GM18861 (cell line): ENCODE data around the gene ARPC5.
"Not testable (repeated sequence)": the region's sequence is repeated elsewhere in the genome, so short reads cannot be mapped to it uniquely, and the experiment has no call there.

ENCODE experiments used
- ATAC-seq: cut with Tn5 transposase; IDR thresholded peaks from one replicate; pipeline ENCODE4 v1.9.1; 2021; ENCODE audit not compliant: unreplicated experiment

The ARPC5 gene

DNA sequence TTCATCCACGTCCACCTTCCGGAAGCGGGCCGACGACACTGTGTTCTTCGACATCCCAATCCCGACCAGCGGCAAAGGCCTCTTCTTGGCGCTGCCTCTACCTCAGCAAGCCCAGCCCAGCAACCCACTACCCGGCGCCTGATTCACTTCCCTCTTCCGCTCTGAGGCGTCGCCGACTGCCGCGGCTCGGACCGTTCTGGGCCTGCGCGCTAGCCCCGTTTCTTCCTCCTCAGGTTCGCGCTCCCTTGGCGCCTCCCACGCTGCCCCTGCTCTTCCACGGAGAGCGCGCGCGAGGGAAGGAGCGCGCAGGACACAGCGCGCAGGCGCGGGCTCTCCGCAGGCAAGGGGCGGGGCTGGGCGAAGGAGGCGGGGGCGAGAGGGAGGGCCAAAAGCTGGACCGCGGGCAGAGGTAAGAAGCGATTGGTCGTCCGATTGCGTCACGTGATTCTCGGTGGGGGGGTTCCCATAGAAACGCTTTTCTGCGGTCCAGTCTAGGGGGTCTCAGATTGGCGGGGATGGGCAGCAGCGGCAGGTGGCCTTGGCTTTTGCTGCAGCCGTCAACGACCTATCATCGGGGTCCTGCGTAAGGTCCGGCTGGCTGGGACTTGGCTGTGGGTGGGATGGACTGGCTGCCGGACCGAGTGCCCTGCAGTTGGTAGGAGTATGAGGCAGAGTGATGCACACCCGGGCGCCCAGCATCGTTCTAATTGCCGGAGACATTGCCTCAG is at the start of gene ARPC5:
ARPC5 (minus strand) TSS at position 178 of the 728 bp plus-strand sequence; CDS start at position 54, 124 bp downstream.
- peak; percentile 65 for ATAC-seq

- peak; percentile 42 for ATAC-seq
Measured at GRCh38 chr1:183685112-183685713, 49.6 kb upstream of the ARPC5 start.

DNA sequence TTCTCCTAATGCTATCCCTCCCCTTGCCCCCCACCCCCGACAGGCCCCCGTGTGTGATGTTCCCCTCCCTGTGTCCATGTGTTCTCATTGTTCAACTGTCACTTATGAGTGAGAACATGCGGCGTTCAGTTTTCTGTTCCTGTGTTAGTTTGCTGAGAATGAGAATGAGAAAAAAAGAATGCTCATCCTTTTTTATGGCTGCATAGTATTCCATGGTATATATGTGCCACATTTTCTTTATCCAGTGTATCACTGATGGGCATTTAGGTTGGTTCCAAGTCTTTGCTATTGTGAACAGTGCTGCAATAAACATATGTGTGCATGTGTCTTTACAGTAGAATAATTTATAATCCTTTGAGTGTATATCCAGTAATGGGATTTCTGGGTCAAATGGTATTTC is 43.8 kb upstream of the ARPC5 start:
- not testable (repeated sequence) for ATAC-seq

GRCh38 chr1:183678819-183679218 is 43.2 kb upstream of the ARPC5 start:
- ATAC-seq = no peak

GRCh38 chr1:183676586-183677189 is 41.1 kb upstream of the ARPC5 start:
- no peak for ATAC-seq

DNA sequence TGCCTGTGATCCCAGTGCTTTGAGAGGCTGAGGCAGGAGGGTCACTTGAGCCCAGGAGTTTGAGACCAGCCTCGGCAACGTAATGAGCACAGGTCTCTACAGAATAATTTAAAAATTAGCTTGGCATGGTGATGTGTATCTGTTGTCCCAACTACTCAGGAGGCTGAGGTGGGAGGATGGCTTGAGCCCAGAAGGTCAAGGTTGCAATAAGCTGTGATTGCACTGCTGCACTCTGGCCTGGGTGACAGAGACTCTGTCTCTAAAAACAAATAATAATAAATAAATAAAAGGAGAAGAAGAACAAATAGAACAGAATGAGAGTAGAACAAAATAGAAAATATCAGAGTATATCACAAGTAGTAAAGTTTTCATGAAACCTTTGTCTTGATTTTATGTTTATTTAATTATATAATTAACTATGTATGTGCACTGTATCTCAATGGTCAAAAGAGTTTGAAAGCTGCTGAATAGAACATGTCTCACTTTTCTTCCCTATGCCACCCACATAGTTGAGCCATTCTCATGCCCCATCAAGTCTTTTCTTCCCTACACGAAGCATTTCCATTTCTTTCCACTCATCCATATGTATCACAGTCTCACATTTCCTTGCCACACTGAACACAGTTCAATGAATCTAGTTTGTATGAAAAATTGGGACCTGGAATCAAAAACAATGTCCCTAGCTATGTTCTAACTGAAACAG is 40.5 kb upstream of the ARPC5 start:
- no peak for ATAC-seq

DNA sequence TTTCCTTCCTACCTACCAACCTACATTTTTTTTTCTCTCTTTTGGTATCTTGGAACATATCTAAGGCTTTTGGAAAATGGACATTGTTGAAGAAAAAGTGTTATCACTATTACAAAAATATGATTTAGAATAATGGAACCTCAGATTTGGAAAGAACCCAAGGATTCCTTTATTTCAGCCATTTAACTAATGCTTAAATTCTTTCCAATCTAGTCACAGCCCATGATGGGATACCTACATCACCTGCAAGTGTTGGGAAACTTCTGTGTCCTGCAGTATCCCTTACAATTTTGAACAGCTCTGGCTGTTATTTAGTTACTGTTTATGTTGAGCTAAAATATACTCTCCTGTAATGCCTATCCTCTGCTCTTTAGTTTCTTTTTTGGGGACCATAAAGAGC is 39.8 kb upstream of the ARPC5 start:
- ATAC-seq = no peak

GRCh38 chr1:183674886-183675285 is 39.3 kb upstream of the ARPC5 start:
- ATAC-seq = no peak

DNA sequence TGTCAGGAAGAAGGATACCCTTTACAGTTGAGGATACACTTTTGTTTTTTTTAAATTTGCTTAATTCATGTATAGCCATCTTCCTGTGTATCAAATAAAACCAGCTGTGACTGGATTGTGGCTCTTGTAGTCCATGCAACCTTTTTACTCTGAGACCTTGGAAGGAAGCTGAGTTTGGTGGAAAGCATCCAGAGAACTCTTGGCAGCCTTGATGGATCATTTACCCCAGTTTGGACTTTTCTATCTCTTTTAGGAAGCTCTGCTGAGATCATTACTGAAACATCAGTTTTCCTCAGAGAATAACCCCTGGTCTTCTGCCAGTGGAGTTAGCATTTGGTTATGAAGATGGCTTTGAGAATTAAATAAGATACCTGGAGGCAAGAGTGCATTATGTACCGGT is 38.8 kb upstream of the ARPC5 start:
- no peak for ATAC-seq

DNA sequence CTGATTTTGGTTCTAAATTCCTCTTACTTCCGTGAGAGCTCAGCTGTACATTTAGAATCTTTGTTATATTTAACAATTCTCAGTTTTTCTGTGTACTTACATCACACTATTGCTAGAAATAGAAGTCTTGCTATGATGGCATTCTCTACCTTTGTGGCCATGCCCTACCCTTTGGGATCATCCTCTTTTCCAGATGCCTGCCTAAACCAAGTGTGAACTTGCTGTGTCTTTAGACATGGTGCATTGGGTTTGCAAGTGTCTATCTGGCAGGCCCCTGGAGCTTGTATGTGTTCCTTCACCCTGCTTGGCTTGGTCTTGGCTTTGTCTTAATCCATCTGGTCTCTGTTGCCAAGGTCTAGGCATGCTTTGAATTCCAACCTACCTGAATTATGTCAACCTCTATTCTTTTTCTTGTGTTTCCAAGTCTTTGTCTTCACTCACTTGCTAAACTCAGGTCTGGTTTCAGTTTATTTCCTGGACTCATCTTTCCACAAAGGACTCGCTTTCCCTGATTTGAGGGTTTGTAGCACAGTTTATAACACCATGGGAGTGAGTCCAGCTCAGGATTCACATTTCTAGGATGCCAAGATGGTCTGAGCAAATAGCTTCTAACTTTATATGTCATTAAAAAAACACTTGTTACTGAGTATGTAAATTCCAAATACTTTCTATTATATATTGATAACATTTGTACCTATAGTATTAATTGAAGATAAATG is 38.2 kb upstream of the ARPC5 start:
- no peak for ATAC-seq

- no peak for ATAC-seq
Measured at GRCh38 chr1:183670169-183670568, 34.6 kb upstream of the ARPC5 start.

GRCh38 chr1:183656355-183656754 is 20.8 kb upstream of the ARPC5 start:
- ATAC-seq = no peak

GRCh38 chr1:183655562-183656075 is 20.0 kb upstream of the ARPC5 start:
- ATAC-seq = no peak

DNA sequence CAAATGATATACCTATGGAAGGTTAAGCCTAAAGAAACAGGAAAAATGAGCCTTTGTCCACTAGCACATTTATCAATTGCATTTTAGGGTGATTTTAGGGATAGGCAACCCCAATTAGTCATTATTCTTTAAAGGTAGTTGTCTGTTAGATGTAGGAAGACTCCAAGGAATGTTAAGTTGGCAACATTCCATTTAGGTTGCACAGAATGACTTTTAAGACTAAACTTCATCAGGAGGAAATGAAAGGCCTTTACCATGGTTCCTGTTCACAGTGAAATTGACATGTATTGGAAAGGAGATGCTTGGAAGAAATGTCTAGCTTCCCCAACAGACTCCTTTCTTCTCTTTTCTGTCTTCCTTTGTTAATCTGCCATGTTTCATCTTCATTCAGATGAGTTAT is 19.1 kb upstream of the ARPC5 start:
- no peak for ATAC-seq

DNA sequence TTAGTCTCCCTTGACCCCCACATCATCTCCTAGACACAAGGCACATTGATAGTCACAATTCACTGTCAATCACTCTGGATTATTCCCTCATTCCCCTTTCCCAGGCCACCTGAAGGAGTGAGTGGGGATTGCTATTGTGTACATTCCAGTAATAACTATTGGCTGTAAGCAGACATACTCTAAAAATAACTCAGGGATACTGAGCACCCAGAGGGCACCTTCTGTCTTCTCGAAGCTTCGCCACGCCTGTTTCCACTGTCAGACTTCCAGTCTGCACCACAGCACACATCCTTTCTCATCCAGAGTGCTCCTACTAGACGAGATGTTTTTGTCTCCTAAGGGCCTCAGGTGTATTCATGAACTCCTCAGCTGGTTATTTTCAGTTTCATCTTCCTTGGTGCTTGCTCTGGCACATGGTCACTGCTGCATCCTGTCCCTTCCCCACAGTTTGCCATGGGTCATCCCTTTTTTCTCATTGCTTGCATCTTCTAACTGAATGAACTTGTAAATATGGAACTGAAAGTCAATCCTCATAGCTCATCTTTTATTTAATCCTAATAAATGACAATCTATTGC is 18.4 kb upstream of the ARPC5 start:
- ATAC-seq = no peak

- no peak for ATAC-seq
Measured at GRCh38 chr1:183653462-183653794, 17.8 kb upstream of the ARPC5 start.

DNA sequence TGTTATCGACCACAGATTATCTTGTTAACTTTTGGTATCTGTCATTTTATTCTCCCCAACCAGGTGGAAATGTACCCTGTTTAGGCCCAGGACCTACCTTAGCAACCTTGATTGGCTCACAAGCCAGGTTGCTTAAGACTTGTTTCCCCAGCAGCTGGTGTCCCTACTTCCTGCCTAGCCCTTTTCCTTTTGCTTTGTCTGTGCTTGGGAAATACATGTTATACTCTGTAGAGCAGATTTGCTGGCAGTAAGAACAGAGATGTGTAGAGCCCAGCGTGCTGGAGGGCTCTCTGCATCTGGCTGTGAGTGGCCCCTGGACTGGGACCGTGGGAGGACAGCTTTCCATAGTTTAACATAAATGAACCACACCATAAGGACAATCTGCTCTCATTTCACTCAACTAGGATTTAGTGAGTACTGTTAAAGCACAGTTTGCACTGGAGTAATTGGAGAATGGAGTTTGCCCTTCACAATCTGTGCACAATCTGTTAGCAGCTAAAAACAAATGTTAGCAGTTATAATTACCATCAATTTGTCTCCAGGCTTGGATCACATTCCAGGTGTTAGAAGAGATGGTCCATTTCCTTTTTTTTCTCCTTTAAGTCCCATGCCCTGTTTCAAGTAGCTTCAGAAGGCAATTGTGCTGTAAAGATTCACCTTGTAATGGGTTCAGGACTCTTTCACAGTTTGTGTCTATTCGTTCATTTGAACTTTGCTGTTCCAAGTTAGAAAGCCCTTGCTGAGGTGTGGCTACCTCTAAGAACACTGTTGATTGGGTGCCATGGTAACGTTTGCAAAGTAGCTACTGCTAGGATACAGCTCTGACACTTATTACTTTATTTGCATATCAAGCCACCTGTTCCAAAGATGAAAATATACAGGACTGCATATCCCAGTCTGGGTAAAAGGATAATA is 17.2 kb upstream of the ARPC5 start, which contains the start of gene APOBEC4:
APOBEC4 (minus strand) TSS at position 770 of the 915 bp plus-strand sequence. CDS start 4,535 bp downstream, outside the sequence.
- no peak for ATAC-seq

DNA sequence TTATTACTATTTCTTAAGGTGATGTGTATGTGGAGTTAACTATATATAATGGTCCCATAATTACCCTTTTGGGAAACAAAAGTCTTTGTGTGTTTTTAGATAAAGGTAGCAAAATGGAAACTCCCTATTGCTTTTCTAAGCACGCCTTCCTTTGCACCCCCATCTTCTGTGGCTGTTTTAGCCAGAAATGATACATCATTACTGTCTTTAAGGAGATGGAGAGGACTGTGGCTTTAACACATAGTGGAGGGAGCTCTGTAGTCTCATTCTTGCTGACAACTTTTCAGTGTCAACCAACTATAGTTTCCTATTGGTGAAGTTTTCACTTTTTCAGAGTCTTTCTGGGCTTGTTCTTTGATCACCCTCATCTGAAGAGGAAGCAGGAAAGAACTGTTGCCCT is 16.5 kb upstream of the ARPC5 start:
- no peak for ATAC-seq

DNA sequence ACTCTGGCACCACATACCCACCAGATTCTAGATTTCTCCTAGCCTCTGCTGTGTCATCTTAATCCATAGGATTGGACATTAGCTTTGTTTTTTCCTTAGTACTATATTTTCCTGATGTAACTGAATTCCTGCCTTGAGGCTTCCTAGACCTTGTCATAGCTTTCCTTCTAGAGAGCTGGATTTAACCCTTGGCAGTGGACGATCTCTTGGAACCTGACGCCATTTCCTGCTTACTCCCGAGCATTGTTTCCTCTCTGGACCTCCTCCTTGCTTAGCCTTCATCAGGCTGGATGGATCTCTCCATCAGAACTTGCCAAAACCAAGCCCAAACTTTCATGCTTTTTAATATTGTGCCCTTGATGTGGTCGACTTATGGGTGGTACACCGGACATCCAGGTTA is 16.0 kb upstream of the ARPC5 start:
- ATAC-seq = no peak
